Measurements from ENCODE around the gene WDR59. TPM values are rescaled to one million over a fixed set of nuclear protein-coding genes. Genes with fewer than 3 reads are reported as not detected.

The WDR59 gene
- total RNA-seq, 2 donors from 2014 or later, result 28.8 to 36.8 TPM

DNA sequence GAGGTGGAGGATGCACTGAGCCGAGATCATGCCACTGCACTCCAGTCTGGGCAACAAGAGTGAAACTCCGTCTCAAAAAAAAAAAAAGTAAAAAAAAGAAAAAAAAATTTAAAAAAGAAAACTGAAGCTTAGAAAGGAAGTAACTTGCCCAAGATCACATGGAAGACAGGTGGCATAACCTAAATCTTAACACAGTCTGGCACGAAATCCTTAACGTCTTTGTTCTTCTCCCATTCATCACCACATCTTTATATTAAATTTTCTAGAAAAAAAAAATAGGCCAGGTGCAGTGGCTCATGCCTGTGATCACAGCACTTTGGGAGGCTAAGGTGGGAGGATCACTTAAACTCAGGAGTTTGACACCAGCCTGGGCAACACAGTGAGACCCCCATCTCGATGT is 9.3 kb downstream of the WDR59 start:
- DNase-seq (ENCODE audit: low spot score), result no peak
- Histone ChIP-seq H3K9me3 (no peaks in the 10 kb centered on the region), H3K4me3 (no peak overlapping the region), H3K4me1 (ENCODE audit: control insufficient read depth in 1 of 2, low read depth in 2 of 2) (no peaks in the 10 kb centered on the region), H3K27ac (no peak overlapping the region), H3K36me3 (peaks cover 3% of the 10 kb centered on the region), H3K27me3 (replicated peaks; ENCODE audit: insufficient read depth) (no peaks in the 10 kb centered on the region)
- no peak for ATAC-seq (ENCODE audit: insufficient number of reproducible peaks, low FRiP score, low read depth)
- TF ChIP-seq, protein P1, sequence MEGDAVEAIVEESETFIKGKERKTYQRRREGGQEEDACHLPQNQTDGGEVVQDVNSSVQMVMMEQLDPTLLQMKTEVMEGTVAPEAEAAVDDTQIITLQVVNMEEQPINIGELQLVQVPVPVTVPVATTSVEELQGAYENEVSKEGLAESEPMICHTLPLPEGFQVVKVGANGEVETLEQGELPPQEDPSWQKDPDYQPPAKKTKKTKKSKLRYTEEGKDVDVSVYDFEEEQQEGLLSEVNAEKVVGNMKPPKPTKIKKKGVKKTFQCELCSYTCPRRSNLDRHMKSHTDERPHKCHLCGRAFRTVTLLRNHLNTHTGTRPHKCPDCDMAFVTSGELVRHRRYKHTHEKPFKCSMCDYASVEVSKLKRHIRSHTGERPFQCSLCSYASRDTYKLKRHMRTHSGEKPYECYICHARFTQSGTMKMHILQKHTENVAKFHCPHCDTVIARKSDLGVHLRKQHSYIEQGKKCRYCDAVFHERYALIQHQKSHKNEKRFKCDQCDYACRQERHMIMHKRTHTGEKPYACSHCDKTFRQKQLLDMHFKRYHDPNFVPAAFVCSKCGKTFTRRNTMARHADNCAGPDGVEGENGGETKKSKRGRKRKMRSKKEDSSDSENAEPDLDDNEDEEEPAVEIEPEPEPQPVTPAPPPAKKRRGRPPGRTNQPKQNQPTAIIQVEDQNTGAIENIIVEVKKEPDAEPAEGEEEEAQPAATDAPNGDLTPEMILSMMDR (IDR thresholded peaks at IDR 0.05), result no peak

DNA sequence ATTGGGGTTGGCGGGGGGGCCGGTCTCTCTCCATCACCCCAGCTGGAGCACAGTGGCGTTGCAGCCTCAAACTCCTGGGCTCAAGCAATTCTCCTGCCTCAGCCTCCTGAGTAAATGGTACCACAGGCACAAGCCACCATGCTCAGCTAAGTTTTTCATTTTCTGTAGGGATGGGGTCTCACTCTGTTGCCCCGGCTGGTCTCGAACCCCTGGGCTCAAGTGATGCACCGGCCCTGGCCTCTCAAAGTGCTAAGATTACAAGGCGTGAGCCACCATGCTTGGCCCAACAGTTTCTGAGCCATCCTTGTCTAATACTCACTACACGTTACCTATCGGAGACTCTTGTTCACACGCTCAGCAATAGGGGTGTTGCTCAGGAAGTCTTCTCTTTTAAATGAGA is 11.6 kb downstream of the WDR59 start:
- TF ChIP-seq, protein P1 (IDR thresholded peaks at IDR 0.05), result no peak
- no peak for DNase-seq (ENCODE audit: low spot score)
- Histone ChIP-seq H3K4me1 (ENCODE audit: control insufficient read depth in 1 of 2, low read depth in 2 of 2) (no peaks in the 10 kb centered on the region), H3K27me3 (replicated peaks; ENCODE audit: insufficient read depth) (no peaks in the 10 kb centered on the region), H3K9me3 (no peaks in the 10 kb centered on the region), H3K27ac (no peak overlapping the region), H3K36me3 (peaks cover 3% of the 10 kb centered on the region), H3K4me3 (no peak overlapping the region)
- no peak for ATAC-seq (ENCODE audit: insufficient number of reproducible peaks, low FRiP score, low read depth)

DNA sequence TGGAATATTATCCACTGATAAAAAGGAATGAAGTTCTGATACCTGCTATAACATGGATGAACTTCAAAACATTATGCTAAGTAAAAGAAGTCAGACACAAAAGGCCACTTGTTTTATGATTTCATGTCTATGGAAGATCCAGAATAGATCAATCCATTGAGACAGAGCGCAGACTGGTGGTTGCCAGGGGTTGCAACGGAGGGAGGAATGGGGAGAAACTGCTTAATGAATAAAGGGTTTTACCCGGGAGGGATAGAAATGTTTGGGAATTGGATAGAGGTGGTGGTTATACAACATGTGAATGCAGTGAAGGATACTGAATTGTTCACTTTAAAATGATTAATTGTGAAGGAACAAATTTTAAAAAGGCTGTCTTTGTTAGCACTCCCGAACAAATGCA is 30.2 kb downstream of the WDR59 start:
- Histone ChIP-seq H3K4me1 (ENCODE audit: control insufficient read depth in 1 of 2, low read depth in 2 of 2) (no peaks in the 10 kb centered on the region), H3K4me3 (no peak overlapping the region), H3K36me3 (peaks cover 34% of the 10 kb centered on the region), H3K27ac (no peak overlapping the region), H3K27me3 (replicated peaks; ENCODE audit: insufficient read depth) (no peaks in the 10 kb centered on the region), H3K9me3 (no peaks in the 10 kb centered on the region)
- TF ChIP-seq, protein P1 (IDR thresholded peaks at IDR 0.05), result no peak
- DNase-seq (ENCODE audit: low spot score) (no peak), ATAC-seq (ENCODE audit: insufficient number of reproducible peaks, low FRiP score, low read depth) (no peak)

DNA sequence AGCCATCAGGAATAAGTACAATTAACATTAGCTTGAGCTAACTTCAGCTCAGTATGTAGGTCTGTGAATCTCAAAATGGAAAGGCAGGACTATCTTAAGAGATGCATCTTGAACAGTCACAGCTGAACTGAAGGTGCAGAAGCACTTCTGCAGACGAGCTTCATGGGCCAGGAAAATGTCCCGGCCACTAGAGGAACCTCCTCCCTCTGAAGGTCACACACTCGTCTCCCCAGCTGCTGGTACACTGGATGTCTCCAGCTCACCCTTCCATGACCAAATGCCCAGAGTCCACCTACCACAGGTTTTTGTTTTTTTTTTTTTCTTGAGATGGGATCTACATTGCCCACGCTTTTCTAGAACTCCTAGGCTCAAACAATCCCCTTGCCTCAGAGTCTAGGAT is 33.2 kb downstream of the WDR59 start:
- H3K27ac ChIP-seq, result no peak overlapping the region
- no peak for DNase-seq (ENCODE audit: low spot score)
- no peak overlapping the region for H3K4me3 ChIP-seq
- TF ChIP-seq, protein P1 (IDR thresholded peaks at IDR 0.05), result no peak
- no peak for ATAC-seq (ENCODE audit: insufficient number of reproducible peaks, low FRiP score, low read depth)
- H3K27me3 ChIP-seq (replicated peaks; ENCODE audit: insufficient read depth), result no peaks in the 10 kb centered on the region
- peaks cover 50% of the 10 kb centered on the region for H3K36me3 ChIP-seq
- H3K9me3 ChIP-seq, result no peaks in the 10 kb centered on the region
- no peaks in the 10 kb centered on the region for H3K4me1 ChIP-seq (ENCODE audit: control insufficient read depth in 1 of 2, low read depth in 2 of 2)

DNA sequence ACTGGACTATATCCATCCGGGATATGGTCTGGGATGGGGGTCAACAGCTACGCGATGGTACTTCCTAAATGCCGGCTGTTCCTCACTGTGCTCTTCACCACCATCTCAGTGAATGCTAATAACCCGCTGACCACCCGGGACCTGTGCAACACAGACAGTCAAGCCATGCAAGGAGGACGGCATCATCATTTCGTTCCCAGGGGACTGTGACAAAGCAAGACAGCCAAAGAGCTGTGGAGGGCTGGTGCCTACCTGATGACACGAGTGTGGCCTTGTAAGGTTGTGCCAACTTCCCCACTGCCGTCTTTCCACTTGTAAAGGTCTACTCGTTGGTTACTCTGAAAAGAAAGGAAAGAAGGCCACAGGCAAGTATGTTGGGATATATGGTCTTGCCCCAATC is 33.7 kb downstream of the WDR59 start:
- TF ChIP-seq, protein P1 (IDR thresholded peaks at IDR 0.05), result no peak
- Histone ChIP-seq H3K4me1 (ENCODE audit: control insufficient read depth in 1 of 2, low read depth in 2 of 2) (no peaks in the 10 kb centered on the region), H3K27ac (no peak overlapping the region), H3K4me3 (no peak overlapping the region), H3K27me3 (replicated peaks; ENCODE audit: insufficient read depth) (no peaks in the 10 kb centered on the region), H3K36me3 (peaks cover 49% of the 10 kb centered on the region), H3K9me3 (no peaks in the 10 kb centered on the region)
- DNase-seq (ENCODE audit: low spot score) (no peak), ATAC-seq (ENCODE audit: insufficient number of reproducible peaks, low FRiP score, low read depth) (no peak)
